Kidney epithelial cell (primary cell): ENCODE data around the gene ARG1. TPM values are rescaled to one million over a fixed set of nuclear protein-coding genes. Genes with fewer than 3 reads are reported as not detected.

Experiments
- DNase-seq: peaks from one replicate; pipeline ENCODE4 v3.0.0-alpha.2; 2010; ENCODE audit warnings: low read depth
- H3K27me3 ChIP-seq: 2 replicates; pipeline ENCODE4 v1.6.0; 2011; ENCODE audit warnings: low read length; ENCODE audit not compliant: control insufficient read depth, insufficient read depth
- H3K36me3 ChIP-seq: 2 replicates; pipeline ENCODE4 v1.5.1; 2011; ENCODE audit warnings: low read length; ENCODE audit not compliant: control insufficient read depth, insufficient read depth
- H3K4me3 ChIP-seq: 2 replicates; pipeline ENCODE4 v1.5.1; 2011; ENCODE audit warnings: low read depth, mild to moderate bottlenecking, control low read depth, low read length
- total RNA-seq: library from RNA; depleted of rRNA; stranded (reverse); fragments of >200 nt; gene quantifications from 2 replicates; pipeline ENCODE4 v1.2.3, GENCODE V29; 2015
- TF ChIP-seq, protein P1 (sequence below): IDR thresholded peaks from 2 replicates; pipeline ENCODE4 v1.5.1; 2011; ENCODE audit warnings: mild to moderate bottlenecking, moderate library complexity, low read length, control low read depth, inconsistent platforms; ENCODE audit not compliant: insufficient read depth, poor library complexity, severe bottlenecking

The ARG1 gene
- total RNA-seq, 1 donor from 2014 or later, result not detected

DNA sequence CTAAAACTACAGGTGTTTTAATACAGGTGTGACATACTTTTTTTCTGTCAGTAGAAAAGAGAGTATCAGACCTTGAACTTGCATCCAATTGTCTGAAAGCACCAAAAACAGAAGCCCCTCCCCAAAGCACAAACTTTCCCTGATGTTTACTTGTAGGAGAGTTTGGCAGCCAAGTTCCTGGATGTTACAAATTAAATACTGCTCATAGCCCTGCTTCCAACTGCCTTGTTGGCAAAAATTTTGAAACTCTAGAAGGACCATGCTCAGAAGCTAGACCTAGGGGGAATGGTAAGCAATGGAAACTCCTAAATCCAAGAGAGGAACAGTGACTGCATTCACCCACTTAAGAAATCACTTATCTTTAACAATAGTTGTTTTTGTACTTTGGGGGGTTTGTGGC lies 17.0 kb upstream of the ARG1 start:
- no peak for DNase-seq
- H3K4me3 ChIP-seq, result no peak overlapping the region
- TF ChIP-seq, protein P1, sequence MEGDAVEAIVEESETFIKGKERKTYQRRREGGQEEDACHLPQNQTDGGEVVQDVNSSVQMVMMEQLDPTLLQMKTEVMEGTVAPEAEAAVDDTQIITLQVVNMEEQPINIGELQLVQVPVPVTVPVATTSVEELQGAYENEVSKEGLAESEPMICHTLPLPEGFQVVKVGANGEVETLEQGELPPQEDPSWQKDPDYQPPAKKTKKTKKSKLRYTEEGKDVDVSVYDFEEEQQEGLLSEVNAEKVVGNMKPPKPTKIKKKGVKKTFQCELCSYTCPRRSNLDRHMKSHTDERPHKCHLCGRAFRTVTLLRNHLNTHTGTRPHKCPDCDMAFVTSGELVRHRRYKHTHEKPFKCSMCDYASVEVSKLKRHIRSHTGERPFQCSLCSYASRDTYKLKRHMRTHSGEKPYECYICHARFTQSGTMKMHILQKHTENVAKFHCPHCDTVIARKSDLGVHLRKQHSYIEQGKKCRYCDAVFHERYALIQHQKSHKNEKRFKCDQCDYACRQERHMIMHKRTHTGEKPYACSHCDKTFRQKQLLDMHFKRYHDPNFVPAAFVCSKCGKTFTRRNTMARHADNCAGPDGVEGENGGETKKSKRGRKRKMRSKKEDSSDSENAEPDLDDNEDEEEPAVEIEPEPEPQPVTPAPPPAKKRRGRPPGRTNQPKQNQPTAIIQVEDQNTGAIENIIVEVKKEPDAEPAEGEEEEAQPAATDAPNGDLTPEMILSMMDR, result no peak
- no peaks in the 10 kb centered on the region for H3K27me3 ChIP-seq
- no peaks in the 10 kb centered on the region for H3K36me3 ChIP-seq

DNA sequence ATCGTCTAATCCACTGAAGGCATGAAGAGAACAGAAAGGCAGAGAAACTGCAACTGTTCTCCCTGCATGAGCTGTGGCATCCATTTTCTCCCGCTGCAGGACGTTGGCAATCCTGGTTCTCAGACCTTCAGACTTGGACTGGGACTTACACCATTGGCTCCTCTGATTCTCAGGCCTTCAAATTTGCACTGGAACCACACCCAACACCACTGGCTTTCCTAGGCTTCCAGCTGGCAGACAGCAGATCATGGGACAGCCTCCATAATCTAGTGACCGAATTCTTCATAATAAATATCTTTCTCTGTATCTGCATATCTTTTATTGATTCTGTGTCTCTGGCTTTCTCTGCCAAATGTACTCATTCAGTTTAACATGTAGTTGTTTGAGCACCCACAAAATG lies 14.1 kb upstream of the ARG1 start:
- Histone ChIP-seq H3K27me3 (no peaks in the 10 kb centered on the region), H3K36me3 (no peaks in the 10 kb centered on the region)
- TF ChIP-seq, protein P1, result no peak

DNA sequence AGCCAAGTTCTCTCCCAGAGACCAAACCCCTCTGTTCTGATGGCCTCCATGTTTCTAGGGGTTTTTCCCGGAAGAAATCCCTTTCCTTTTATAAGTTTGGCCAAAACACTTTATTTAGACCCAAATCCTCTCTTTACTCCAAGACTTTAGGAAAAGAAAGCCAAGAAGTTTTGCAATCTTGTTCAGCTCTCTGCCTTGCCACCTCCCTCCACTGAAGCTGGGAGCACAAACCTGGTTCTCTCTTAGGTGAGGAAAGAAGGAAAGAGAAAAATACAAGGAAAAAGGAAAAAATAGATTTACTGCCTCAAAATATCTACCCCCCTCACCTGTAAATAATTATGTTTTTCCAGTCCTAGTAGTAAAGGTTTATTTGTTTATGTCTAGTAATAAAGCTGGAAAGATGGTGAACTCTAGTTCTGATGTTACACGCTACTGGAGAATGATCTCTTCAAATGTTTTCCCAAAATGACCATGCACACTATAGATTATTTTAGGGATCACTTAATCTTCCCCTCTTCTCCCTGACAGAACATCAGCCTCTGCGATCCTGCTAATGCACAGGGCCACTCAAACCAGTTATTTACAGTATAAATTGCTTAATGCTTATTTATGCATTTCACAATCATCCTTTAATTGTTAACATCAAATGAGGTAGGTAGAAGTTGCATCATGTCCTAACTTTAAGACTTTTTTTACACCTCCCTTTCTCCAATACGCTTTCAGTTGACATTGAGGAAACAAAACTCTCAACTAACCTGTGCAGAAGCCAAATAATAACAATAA lies 10.9 kb upstream of the ARG1 start:
- no peaks in the 10 kb centered on the region for H3K27me3 ChIP-seq
- no peak overlapping the region for H3K4me3 ChIP-seq
- TF ChIP-seq, protein P1, result no peak
- DNase-seq, result no peak
- H3K36me3 ChIP-seq, result no peaks in the 10 kb centered on the region

More for the DNA sequence above, 14.1 kb upstream of the ARG1 start:
- no peak overlapping the region for H3K4me3 ChIP-seq
- DNase-seq, result no peak

DNA sequence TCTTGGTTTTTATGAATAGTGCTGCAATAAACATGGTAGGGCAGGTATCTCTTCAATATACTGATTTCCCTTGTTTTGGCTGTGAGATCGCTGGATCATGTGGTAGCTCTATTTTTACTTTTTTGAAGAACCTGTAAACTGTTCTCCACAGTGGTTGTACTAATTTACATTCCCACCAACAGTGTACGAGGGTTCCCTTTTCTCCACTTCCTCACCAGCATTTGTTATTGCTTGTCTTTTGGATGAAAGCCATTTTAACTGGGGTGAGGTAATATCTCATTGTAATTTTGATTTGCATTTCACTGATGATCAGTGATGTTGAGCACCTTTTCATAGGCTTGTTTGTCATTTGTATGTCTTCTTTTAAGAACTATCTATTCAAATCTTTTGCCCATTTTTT lies 8.0 kb upstream of the ARG1 start:
- no peak for DNase-seq
- no peak overlapping the region for H3K4me3 ChIP-seq
- TF ChIP-seq, protein P1, result no peak
- no peaks in the 10 kb centered on the region for H3K27me3 ChIP-seq
- no peaks in the 10 kb centered on the region for H3K36me3 ChIP-seq

DNA sequence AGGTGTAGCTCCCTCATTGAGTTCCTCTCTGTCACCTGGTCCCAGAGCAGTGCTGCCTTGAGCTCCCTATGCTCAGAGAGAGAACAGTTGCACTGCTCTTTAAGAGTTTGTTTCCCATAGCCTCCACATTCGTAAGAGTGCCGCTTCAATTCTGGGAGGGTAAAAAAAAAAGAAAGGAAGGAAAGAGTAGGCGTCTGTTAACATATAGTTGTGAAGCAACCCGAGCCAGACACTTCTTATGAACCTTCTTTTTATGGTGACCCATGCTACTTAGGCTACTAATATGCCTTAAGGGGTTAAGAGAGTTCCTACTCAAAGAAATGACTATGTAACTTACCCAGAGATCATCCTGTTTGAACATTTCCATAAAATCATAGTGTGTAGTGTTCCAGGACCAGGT lies 4.3 kb upstream of the ARG1 start:
- Histone ChIP-seq H3K27me3 (no peaks in the 10 kb centered on the region), H3K4me3 (no peak overlapping the region), H3K36me3 (no peaks in the 10 kb centered on the region)
- DNase-seq, result no peak
- TF ChIP-seq, protein P1, result no peak

DNA sequence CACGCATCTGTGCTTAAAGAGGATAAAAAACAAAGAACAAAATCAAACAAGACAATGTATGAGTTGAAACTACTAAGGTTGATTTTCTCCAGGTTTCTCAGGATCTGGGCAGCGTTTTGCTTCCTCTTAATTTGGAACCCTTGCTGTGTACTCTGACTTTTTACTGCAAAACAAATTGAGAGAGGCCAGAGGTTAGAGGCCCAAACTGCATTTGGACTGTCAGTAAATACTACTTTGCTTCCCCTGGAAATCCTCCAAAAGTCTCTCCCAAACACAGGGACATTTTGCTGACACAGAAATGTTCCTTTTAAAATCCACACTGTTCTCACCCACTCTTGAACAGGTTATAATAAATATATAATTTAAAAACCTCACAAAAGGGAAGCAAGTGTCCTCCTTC lies 1.1 kb downstream of the ARG1 start:
- TF ChIP-seq, protein P1, result no peak
- Histone ChIP-seq H3K4me3 (no peak overlapping the region), H3K36me3 (no peaks in the 10 kb centered on the region), H3K27me3 (no peaks in the 10 kb centered on the region)
- no peak for DNase-seq
